ENCODE results near the gene ATG13.

- TF ChIP-seq CTCF (IDR thresholded peaks at IDR 0.05) (no peak), POLR2A (IDR thresholded peaks at IDR 0.05) (no peak)
These were observed 17.8 kb upstream of the ATG13 start for GRCh38 chr11:46599340-46600193.

Data from ovary (tissue), 3 donors.